Upper lobe of left lung (tissue), 6 donors: Measurements from ENCODE around the gene TMEM178B. TPM values are rescaled to one million over a fixed set of nuclear protein-coding genes. Genes with fewer than 3 reads are reported as not detected.
"Not testable (repeated sequence)": the region's sequence is repeated elsewhere in the genome, so short reads cannot be mapped to it uniquely, and the experiment has no call there.

ENCODE experiments used
- ATAC-seq, 2 donors: fragments of 200-7000 bp; cut with Tn5 transposase; one replicate each; pipeline ENCODE4 v1.9.1; 2022; ENCODE audit warnings: mild to moderate bottlenecking in 2 of 2, moderate library complexity in 2 of 2; ENCODE audit not compliant: low FRiP score in 2 of 2
- DNase-seq, 2 donors: peaks; one replicate each; pipeline ENCODE4 v3.0.0-alpha.2; 2019 to 2020
- H3K27ac ChIP-seq, 4 donors: fragments of 200-600 bp; sonication (generic); one replicate each; pipeline ENCODE4 v1.5.1; 2016 to 2019
- H3K27me3 ChIP-seq, 4 donors: fragments of 200-600 bp; sonication (generic); one replicate each; pipeline ENCODE4 v1.5.1; 2017 to 2019
- H3K36me3 ChIP-seq, 4 donors: fragments of 200-600 bp; sonication (generic); one replicate each; pipeline ENCODE4 v1.5.1; 2016 to 2019
- H3K4me1 ChIP-seq, 4 donors: fragments of 200-600 bp; sonication (generic); one replicate each; pipeline ENCODE4 v1.5.1; 2018 to 2019
- H3K4me3 ChIP-seq, 4 donors: fragments of 200-600 bp; sonication (generic); one replicate each; pipeline ENCODE4 v1.5.1; 2017 to 2019; ENCODE audit warnings: mild to moderate bottlenecking in 2 of 4, moderate library complexity in 1 of 4
- H3K9me3 ChIP-seq, 4 donors: fragments of 200-600 bp; sonication (generic); one replicate each; pipeline ENCODE4 v1.5.1; 2018 to 2019
- EP300 ChIP-seq, 4 donors: sonication (generic); formaldehyde crosslinking; IDR thresholded peaks; one replicate each; pipeline ENCODE4 v1.5.1; 2017; ENCODE audit warnings: antibody characterized with exemption in 4 of 4, control low read depth in 2 of 4
- POLR2A ChIP-seq, 4 donors: fragments of 450-650 bp; IDR thresholded peaks; one replicate each; pipeline ENCODE4 v1.5.1; 2016 to 2017; ENCODE audit warnings: antibody characterized with exemption in 4 of 4, mild to moderate bottlenecking in 2 of 4
- POLR2AphosphoS5 ChIP-seq, 2 donors: sonication (generic); formaldehyde crosslinking; IDR thresholded peaks; one replicate each; pipeline ENCODE4 v1.5.1; 2017; ENCODE audit warnings: antibody characterized with exemption in 2 of 2
- WGBS, 2 donors: methylation state at CpG; one replicate each; pipeline ENCODE4 v1.1.5; 2017 to 2018; 5-methylcytosine and 5-hydroxymethylcytosine counted together
- total RNA-seq, 6 donors: library from RNA; depleted of rRNA in 4 of 6; stranded (reverse); fragments of >200 nt in 4 of 6; gene quantifications; one replicate each; pipeline versions ENCODE4 v1.1.0 to v1.2.1, GENCODE V29; 2016 to 2021
- TF ChIP-seq, protein P1 (sequence below), 6 experiments: fragments of 450-650 bp in 4 of 6; fragments of 200-600 bp in 2 of 6; sonication (generic) in 2 of 6; IDR thresholded peaks; one replicate each; pipeline ENCODE4 v1.5.1; 2016 to 2019; ENCODE audit warnings: antibody characterized with exemption in 6 of 6
- donor health status: DM: no; HTN: no; CAD: no; lungs with moderate emphysema.
- donor health status: DM: no; HTN: yes; CAD: no; lungs with severe emphysema.

TMEM178B gene
- total RNA-seq, 6 donors from 2014 or later, result under 0.01 to 1.4 (median 0.32) TPM

DNA sequence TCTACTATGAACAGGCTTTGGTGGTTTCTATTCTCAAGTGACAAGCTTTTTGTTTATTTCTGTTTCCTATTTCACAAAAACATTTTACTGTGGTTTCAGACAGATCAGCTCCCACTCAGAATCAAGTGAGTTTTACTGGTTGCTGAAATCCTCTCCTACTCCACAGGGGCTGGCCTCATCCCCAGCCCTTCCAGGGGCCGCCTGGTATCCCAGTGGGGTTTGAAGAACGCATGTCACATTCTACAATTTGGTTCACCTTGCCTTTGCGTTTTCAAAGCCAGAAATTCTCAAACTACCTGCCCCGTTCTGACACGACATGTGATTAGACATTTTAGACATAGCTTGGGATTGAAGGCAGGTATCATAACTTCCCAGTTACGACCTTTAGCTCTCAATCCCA lies 316.5 kb downstream of the TMEM178B start:
- Histone ChIP-seq H3K27me3 (no peaks in the 10 kb centered on the region), H3K36me3 (no peaks in the 10 kb centered on the region), H3K4me1 (no peaks in the 10 kb centered on the region), H3K27ac (no peak overlapping the region), H3K9me3 (no peaks in the 10 kb centered on the region), H3K4me3 (no peak overlapping the region)
- no peak for DNase-seq
- WGBS, 2 donors, result 87 to 89% methylated on average over 6 of the region's 6 CpGs
- TF ChIP-seq POLR2A (IDR thresholded peaks at IDR 0.05) (no peak), POLR2AphosphoS5 (IDR thresholded peaks at IDR 0.05) (no peak)
- TF ChIP-seq, protein P1, sequence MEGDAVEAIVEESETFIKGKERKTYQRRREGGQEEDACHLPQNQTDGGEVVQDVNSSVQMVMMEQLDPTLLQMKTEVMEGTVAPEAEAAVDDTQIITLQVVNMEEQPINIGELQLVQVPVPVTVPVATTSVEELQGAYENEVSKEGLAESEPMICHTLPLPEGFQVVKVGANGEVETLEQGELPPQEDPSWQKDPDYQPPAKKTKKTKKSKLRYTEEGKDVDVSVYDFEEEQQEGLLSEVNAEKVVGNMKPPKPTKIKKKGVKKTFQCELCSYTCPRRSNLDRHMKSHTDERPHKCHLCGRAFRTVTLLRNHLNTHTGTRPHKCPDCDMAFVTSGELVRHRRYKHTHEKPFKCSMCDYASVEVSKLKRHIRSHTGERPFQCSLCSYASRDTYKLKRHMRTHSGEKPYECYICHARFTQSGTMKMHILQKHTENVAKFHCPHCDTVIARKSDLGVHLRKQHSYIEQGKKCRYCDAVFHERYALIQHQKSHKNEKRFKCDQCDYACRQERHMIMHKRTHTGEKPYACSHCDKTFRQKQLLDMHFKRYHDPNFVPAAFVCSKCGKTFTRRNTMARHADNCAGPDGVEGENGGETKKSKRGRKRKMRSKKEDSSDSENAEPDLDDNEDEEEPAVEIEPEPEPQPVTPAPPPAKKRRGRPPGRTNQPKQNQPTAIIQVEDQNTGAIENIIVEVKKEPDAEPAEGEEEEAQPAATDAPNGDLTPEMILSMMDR (IDR thresholded peaks at IDR 0.05), result no peak
- ATAC-seq, result no peak

DNA sequence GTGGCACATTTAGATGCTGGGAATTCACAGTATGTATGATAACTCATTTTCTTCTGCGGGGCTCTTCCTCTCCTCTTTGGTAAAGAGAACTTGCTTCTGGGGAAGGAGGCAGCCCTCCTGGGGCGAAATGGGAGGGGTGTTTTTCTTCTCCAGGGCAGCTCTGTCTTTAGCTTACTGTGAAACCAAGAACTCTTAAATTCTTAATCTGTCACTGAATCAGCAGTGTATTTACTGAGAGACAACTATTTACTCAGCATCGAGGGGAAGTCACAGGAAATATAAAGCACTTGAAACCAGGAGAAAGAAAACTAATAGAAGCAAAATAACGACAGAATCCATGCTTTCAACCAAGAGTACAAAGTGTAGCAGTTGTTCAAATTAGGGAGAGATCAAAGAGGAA lies 319.2 kb downstream of the TMEM178B start:
- no peaks in the 10 kb centered on the region for H3K4me1 ChIP-seq
- H3K27me3 ChIP-seq, result no peaks in the 10 kb centered on the region
- H3K4me3 ChIP-seq, result no peak overlapping the region
- H3K27ac ChIP-seq, result no peak overlapping the region
- TF ChIP-seq, protein P1 (IDR thresholded peaks at IDR 0.05), result no peak
- TF ChIP-seq POLR2A (IDR thresholded peaks at IDR 0.05), result no peak
- no peak for TF ChIP-seq EP300 (IDR thresholded peaks at IDR 0.05)
- TF ChIP-seq POLR2AphosphoS5 (IDR thresholded peaks at IDR 0.05), result no peak
- H3K9me3 ChIP-seq, result no peaks in the 10 kb centered on the region
- ATAC-seq, result no peak
- no peak for DNase-seq
- no peaks in the 10 kb centered on the region for H3K36me3 ChIP-seq
- WGBS, 2 donors, result 52 to 53% methylated on average over 4 of the region's 4 CpGs

DNA sequence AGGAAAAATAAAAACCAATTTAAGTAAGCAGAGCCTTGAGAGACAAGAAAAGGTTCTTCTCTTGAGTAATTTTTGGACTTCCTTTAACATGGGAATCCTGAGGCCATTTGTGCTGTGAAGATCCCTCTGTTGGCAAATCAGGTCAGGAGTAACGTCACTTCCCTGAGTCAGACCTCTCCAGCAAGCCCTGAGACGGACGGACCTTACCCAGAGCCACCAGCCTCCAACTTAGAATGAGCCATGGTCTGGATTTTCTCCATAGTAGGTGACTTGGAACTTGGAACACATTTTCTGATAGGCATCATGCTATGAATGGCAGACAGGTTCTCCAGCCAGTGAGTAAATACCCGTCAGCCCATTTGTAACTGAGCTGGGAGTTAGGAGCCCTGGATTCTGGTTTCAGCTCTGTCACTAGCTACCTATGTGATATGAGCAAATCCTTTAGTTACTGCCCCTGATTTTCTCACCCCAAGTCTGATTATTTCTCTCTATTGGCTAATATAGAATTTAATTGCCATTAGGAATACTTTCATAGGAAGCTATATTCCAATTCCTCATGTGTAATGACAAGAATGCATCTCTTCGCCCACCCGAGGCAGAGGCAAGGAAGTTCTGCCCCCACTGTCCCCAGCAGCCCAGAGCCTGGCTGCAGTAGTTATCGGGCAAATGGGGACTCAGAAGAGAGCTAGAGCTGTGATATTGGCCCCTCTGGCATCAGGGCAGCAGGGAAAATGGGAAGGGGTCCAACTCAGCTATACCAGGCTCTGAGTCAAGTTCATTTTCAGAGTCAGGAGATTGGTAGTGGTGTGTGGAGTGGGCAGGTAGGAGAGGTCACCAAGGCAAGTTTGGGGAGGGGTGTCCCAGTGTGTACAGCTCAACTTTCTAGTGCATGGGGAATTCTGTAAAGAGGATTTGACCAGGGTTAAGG lies 323.6 kb downstream of the TMEM178B start:
- ATAC-seq (no peak), DNase-seq (no peak)
- Histone ChIP-seq H3K4me3 (no peak overlapping the region), H3K9me3 (no peaks in the 10 kb centered on the region), H3K27ac (no peak overlapping the region), H3K36me3 (no peaks in the 10 kb centered on the region), H3K27me3 (no peaks in the 10 kb centered on the region), H3K4me1 (no peaks in the 10 kb centered on the region)
- 87 to 90% methylated on average over 7 of the region's 7 CpGs for WGBS, 2 donors
- TF ChIP-seq, protein P1 (IDR thresholded peaks at IDR 0.05), result no peak
- no peak for TF ChIP-seq POLR2AphosphoS5 (IDR thresholded peaks at IDR 0.05)
- TF ChIP-seq POLR2A (IDR thresholded peaks at IDR 0.05), result no peak
- no peak for TF ChIP-seq EP300 (IDR thresholded peaks at IDR 0.05)

DNA sequence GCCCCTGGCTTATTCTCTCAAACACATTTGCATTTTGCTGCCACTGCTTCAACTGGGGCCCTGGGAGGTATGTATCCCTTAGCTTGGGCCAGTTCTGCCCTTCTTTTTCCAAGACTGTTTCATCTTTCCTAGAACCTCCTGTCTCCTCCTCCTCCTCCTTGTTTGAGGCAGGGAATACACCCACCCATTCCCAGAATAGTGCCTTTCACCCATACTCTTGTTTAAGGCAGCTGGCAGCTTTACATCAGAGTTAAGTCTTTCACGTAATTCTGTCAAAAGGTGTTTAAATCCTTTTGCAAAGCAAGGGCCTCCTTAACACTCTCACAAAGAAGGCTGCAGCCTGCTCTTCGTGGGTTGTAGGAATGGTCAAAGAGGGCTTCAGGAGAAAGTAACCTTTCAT lies 326.5 kb downstream of the TMEM178B start:
- Histone ChIP-seq H3K27me3 (no peaks in the 10 kb centered on the region), H3K4me3 (no peak overlapping the region), H3K36me3 (no peaks in the 10 kb centered on the region), H3K4me1 (no peaks in the 10 kb centered on the region), H3K27ac (no peak overlapping the region), H3K9me3 (no peaks in the 10 kb centered on the region)
- TF ChIP-seq POLR2A (IDR thresholded peaks at IDR 0.05), result no peak
- no peak for ATAC-seq
- WGBS, 2 donors, result 72 to 75% methylated on average over 2 of the region's 2 CpGs
- no peak for DNase-seq

DNA sequence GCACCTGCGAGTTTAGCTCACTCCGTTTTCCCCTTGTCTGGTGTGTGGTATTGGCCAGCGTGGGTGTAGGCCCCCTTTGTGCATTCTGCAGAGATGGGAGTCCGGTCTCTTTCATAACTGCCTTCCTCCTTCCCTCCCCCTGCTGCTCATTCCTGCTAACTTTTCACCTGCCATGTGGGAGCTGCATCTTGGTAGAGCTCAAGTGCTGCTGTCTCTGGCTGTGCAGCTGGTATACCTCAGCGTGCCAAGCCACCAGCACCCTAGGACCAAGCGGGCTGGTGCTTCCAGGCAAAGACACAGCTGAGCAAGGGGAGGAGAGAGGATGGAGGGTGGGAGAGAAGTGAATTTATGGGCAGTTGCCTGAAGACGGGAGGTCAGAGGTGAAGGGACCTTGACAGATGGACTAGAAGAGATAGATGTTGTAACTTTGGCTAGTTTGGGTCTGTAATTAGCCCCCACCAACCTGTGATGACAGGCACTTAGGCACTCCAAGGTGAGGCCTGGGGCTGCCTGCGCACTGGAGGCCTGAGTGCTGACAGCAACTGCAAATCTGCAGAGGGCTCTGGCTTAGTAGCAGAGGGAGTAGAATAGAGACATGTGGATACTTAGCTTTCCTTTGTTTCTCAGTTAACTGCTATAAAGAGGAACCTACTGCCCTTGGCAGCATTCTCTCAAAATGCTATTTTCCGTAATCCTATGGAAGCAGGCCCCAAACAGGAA lies 328.6 kb downstream of the TMEM178B start:
- no peaks in the 10 kb centered on the region for H3K27me3 ChIP-seq
- H3K27ac ChIP-seq, result no peak overlapping the region
- WGBS, 2 donors, result 78 to 90% methylated on average over 9 of the region's 9 CpGs
- H3K36me3 ChIP-seq, result no peaks in the 10 kb centered on the region
- no peaks in the 10 kb centered on the region for H3K9me3 ChIP-seq
- no peak for TF ChIP-seq POLR2A (IDR thresholded peaks at IDR 0.05)
- TF ChIP-seq EP300 (IDR thresholded peaks at IDR 0.05), result no peak
- TF ChIP-seq, protein P1 (IDR thresholded peaks at IDR 0.05), result no peak
- TF ChIP-seq POLR2AphosphoS5 (IDR thresholded peaks at IDR 0.05), result no peak
- ATAC-seq, result no peak
- H3K4me3 ChIP-seq, result no peak overlapping the region
- H3K4me1 ChIP-seq, result no peaks in the 10 kb centered on the region
- no peak for DNase-seq

DNA sequence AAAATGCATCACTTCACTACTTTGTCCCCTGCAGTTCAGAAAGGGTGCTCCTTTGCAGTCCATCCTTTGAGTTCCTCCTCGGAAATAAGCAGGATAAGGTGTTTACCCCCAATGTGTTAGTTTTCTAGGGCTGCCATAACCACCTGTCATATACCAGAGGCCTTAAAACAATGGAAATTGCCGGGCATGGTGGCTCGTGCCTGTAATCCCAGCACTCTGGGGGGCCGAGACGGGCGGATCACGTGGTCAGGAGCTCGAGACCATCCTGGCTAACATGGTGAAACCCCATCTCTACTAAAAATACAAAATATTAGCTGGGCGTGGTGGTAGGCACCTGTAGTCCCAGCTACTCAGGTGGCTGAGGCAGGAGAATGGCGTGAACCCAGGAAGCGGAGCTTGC lies 330.0 kb downstream of the TMEM178B start:
- ATAC-seq, H3K4me1 ChIP-seq, H3K36me3 ChIP-seq, DNase-seq, H3K9me3 ChIP-seq, H3K27ac ChIP-seq, H3K4me3 ChIP-seq, H3K27me3 ChIP-seq: not testable (repeated sequence)
- 91% methylated on average over 11 of the region's 11 CpGs for WGBS, 2 donors
